PC-9 (cell line): ENCODE results near the gene ELANE.

Experiments
- EZH2 ChIP-seq: fragments of 200-600 bp; sonication (generic); IDR thresholded peaks from 2 replicates; pipeline ENCODE4 v1.8.0; 2017; ENCODE audit warnings: antibody characterized with exemption, low read depth
- TF ChIP-seq, protein P1 (sequence below): fragments of 200-600 bp; sonication (generic); conservative IDR thresholded peaks from 2 replicates; pipeline ENCODE4 v1.6.1; 2017; ENCODE audit warnings: mixed run types, antibody characterized with exemption, mild to moderate bottlenecking, moderate library complexity

GRCh38 chr19:885536-886224, 33.6 kb downstream of the ELANE start:
- TF ChIP-seq EZH2, result no peak
- TF ChIP-seq, protein P1, sequence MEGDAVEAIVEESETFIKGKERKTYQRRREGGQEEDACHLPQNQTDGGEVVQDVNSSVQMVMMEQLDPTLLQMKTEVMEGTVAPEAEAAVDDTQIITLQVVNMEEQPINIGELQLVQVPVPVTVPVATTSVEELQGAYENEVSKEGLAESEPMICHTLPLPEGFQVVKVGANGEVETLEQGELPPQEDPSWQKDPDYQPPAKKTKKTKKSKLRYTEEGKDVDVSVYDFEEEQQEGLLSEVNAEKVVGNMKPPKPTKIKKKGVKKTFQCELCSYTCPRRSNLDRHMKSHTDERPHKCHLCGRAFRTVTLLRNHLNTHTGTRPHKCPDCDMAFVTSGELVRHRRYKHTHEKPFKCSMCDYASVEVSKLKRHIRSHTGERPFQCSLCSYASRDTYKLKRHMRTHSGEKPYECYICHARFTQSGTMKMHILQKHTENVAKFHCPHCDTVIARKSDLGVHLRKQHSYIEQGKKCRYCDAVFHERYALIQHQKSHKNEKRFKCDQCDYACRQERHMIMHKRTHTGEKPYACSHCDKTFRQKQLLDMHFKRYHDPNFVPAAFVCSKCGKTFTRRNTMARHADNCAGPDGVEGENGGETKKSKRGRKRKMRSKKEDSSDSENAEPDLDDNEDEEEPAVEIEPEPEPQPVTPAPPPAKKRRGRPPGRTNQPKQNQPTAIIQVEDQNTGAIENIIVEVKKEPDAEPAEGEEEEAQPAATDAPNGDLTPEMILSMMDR, result no peak
